H9 (cell line): ENCODE data around the gene MTHFD2. TPM values are rescaled to one million over a fixed set of nuclear protein-coding genes. Genes with fewer than 3 reads are reported as not detected.

Experiments used
- DNase-seq: peaks from one replicate; pipeline ENCODE4 v3.0.0-alpha.2; 2017
- H2AFZ ChIP-seq: one replicate; pipeline ENCODE4 v1.6.1; 2013; ENCODE audit warnings: mild to moderate bottlenecking, low read length, control low read depth, moderate library complexity
- H2AK5ac ChIP-seq: 2 replicates; pipeline ENCODE4 v1.6.1; 2013; ENCODE audit warnings: low read length, control low read depth, mixed read lengths; ENCODE audit not compliant: insufficient read length
- H2BK120ac ChIP-seq: one replicate; pipeline ENCODE4 v1.6.1; 2013; ENCODE audit warnings: low read depth, mild to moderate bottlenecking, low read length, control low read depth, inconsistent platforms; ENCODE audit not compliant: poor library complexity, severe bottlenecking
- H2BK12ac ChIP-seq: 2 replicates; pipeline ENCODE4 v1.6.1; 2013; ENCODE audit warnings: low read length, control low read depth, mixed read lengths, low read depth; ENCODE audit not compliant: insufficient read length
- H2BK15ac ChIP-seq: 2 replicates; pipeline ENCODE4 v1.6.1; 2013; ENCODE audit warnings: low read depth, low read length, control low read depth
- H2BK20ac ChIP-seq: one replicate; pipeline ENCODE4 v1.6.1; 2013; ENCODE audit warnings: low read depth, mild to moderate bottlenecking, low read length, control low read depth, inconsistent platforms; ENCODE audit not compliant: poor library complexity, severe bottlenecking
- H2BK5ac ChIP-seq: 2 replicates; pipeline ENCODE4 v1.6.1; 2013; ENCODE audit warnings: low read length, control low read depth, mixed read lengths; ENCODE audit not compliant: insufficient read length
- H3K14ac ChIP-seq: 2 replicates; pipeline ENCODE4 v1.6.1; 2013; ENCODE audit warnings: low read length, control low read depth; ENCODE audit not compliant: insufficient read depth
- H3K18ac ChIP-seq: 2 replicates; pipeline ENCODE4 v1.6.1; 2013; ENCODE audit warnings: low read depth, mild to moderate bottlenecking, mixed read lengths, low read length, control low read depth; ENCODE audit not compliant: insufficient read length
- H3K23ac ChIP-seq: 2 replicates; pipeline ENCODE4 v1.6.1; 2013; ENCODE audit warnings: low read length, control low read depth, mixed read lengths, low read depth; ENCODE audit not compliant: insufficient read length
- H3K23me2 ChIP-seq: 2 replicates; pipeline ENCODE4 v1.6.1; 2013; ENCODE audit warnings: low read depth, mild to moderate bottlenecking, mixed read lengths, low read length, control low read depth; ENCODE audit not compliant: insufficient read length, poor library complexity, severe bottlenecking
- H3K27ac ChIP-seq: 2 replicates; pipeline ENCODE4 v1.5.1; 2013; ENCODE audit warnings: low read length, control low read depth, mixed read lengths, low read depth; ENCODE audit not compliant: insufficient read length
- H3K27me3 ChIP-seq: 2 replicates; pipeline ENCODE4 v1.6.1; 2013; ENCODE audit warnings: low read length, control low read depth, inconsistent platforms; ENCODE audit not compliant: insufficient read depth
- H3K4ac ChIP-seq: 2 replicates; pipeline ENCODE4 v1.6.1; 2013; ENCODE audit warnings: low read depth, mild to moderate bottlenecking, control low read depth, inconsistent platforms, low read length, moderate library complexity
- H3K4me1 ChIP-seq: 2 replicates; pipeline ENCODE4 v1.6.1; 2013; ENCODE audit warnings: low read length, control low read depth, inconsistent platforms; ENCODE audit not compliant: insufficient read depth
- H3K4me2 ChIP-seq: 2 replicates; pipeline ENCODE4 v1.6.1; 2013; ENCODE audit warnings: low read length, control low read depth, mixed read lengths; ENCODE audit not compliant: insufficient read length, insufficient read depth
- H3K56ac ChIP-seq: 2 replicates; pipeline ENCODE4 v1.6.1; 2013; ENCODE audit warnings: low read depth, mild to moderate bottlenecking, mixed read lengths, low read length, control low read depth; ENCODE audit not compliant: insufficient read length
- H3K79me1 ChIP-seq: 2 replicates; pipeline ENCODE4 v1.6.1; 2013; ENCODE audit warnings: low read depth, mild to moderate bottlenecking, moderate library complexity, low read length, control low read depth, inconsistent platforms; ENCODE audit not compliant: insufficient read depth, poor library complexity, severe bottlenecking
- H3K79me2 ChIP-seq: 2 replicates; pipeline ENCODE4 v1.6.1; 2013; ENCODE audit warnings: low read length, control low read depth, inconsistent platforms; ENCODE audit not compliant: insufficient read depth
- H3K9ac ChIP-seq: 2 replicates; pipeline ENCODE4 v1.6.1; 2013; ENCODE audit warnings: low read length, control low read depth, mixed read lengths; ENCODE audit not compliant: insufficient read length; ENCODE audit errors: extremely low read depth
- H3K9me3 ChIP-seq: one replicate; pipeline ENCODE4 v1.6.1; 2013; ENCODE audit warnings: low read depth, low read length, inconsistent platforms; ENCODE audit not compliant: control insufficient read depth
- H3T11ph ChIP-seq: one replicate; pipeline ENCODE4 v1.6.1; 2013; ENCODE audit warnings: mild to moderate bottlenecking, low read length, control low read depth, inconsistent platforms
- H4K20me1 ChIP-seq: one replicate; pipeline ENCODE4 v1.6.1; 2013; ENCODE audit not compliant: control insufficient read depth, insufficient read length, insufficient read depth
- H4K5ac ChIP-seq: 2 replicates; pipeline ENCODE4 v1.6.1; 2013; ENCODE audit warnings: low read depth, mild to moderate bottlenecking, mixed read lengths, low read length, control low read depth; ENCODE audit not compliant: insufficient read length
- H4K8ac ChIP-seq: replicated peaks from 2 replicates; pipeline ENCODE4 v1.6.1; 2013; ENCODE audit warnings: low read length, control low read depth, mixed read lengths, low read depth; ENCODE audit not compliant: insufficient read length
- H4K91ac ChIP-seq: 2 replicates; pipeline ENCODE4 v1.6.1; 2013; ENCODE audit warnings: low read depth, mild to moderate bottlenecking, moderate library complexity, mixed read lengths, low read length, control low read depth; ENCODE audit not compliant: insufficient read length
- H3K27ac Mint-ChIP-seq, 3 experiments: 2 replicates in 2 of 3; 3 replicates in 1 of 3; pipeline ENCODE4 v1.8.0; 2020 to 2021; ENCODE audit warnings: mixed read lengths in 3 of 3, mild to moderate bottlenecking in 1 of 3, moderate library complexity in 1 of 3
- H3K27me3 Mint-ChIP-seq: 2 replicates; pipeline ENCODE4 v1.8.0; 2021; ENCODE audit warnings: low read depth, mild to moderate bottlenecking, moderate library complexity, mixed read lengths
- H3K36me3 Mint-ChIP-seq, 3 experiments: 2 replicates in 2 of 3; 3 replicates in 1 of 3; pipeline ENCODE4 v1.8.0; 2020 to 2021; ENCODE audit warnings: low read depth in 3 of 3, mixed read lengths in 3 of 3; ENCODE audit not compliant: insufficient read depth in 1 of 3
- H3K4me1 Mint-ChIP-seq, 2 experiments: 2 replicates each; pipeline ENCODE4 v1.8.0; 2020; ENCODE audit warnings: mixed read lengths in 2 of 2
- H3K4me3 Mint-ChIP-seq, 2 experiments: 2 replicates in 1 of 2; 3 replicates in 1 of 2; pipeline ENCODE4 v1.8.0; 2020 to 2021; ENCODE audit warnings: mild to moderate bottlenecking in 2 of 2, mixed read lengths in 2 of 2, moderate library complexity in 1 of 2
- H3K9me3 Mint-ChIP-seq, 2 experiments: 2 replicates in 1 of 2; 3 replicates in 1 of 2; pipeline ENCODE4 v1.8.0; 2020; ENCODE audit warnings: mild to moderate bottlenecking in 2 of 2, mixed read lengths in 2 of 2, moderate library complexity in 1 of 2
- CTCF ChIP-seq: fragments of 200-600 bp; sonication (generic); conservative IDR thresholded peaks from 3 replicates; pipeline ENCODE4 v1.8.0; 2021; ENCODE audit warnings: antibody characterized with exemption, mild to moderate bottlenecking
- WGBS: extraction: QIAGEN DNeasy Blood & Tissue Kit; methylation state at CpG from one replicate; pipeline ENCODE4 v1.1.7; 2013; ENCODE audit warnings: missing lambda C conversion rate, low lambda C conversion rate, mixed read lengths; ENCODE audit not compliant: insufficient read length; ENCODE audit errors: extremely low coverage; 5-methylcytosine and 5-hydroxymethylcytosine counted together
- total RNA-seq: library from RNA; stranded (reverse); gene quantifications from 2 replicates; pipeline ENCODE4 v1.2.1, GENCODE V29; 2021

The MTHFD2 gene
- total RNA-seq, 1 experiment from 2014 or later: 201 TPM

- no peaks in the 10 kb centered on the region for H3K4me1 Mint-ChIP-seq
- H3K18ac ChIP-seq: no peak overlapping the region
- no peaks in the 10 kb centered on the region for H3K27me3 ChIP-seq
- H3K23ac ChIP-seq: no peak overlapping the region
- H3K9me3 Mint-ChIP-seq: no peaks in the 10 kb centered on the region
- no peak overlapping the region for H4K5ac ChIP-seq
- no peak overlapping the region for H2BK12ac ChIP-seq
- H3K4me2 ChIP-seq: no peak overlapping the region
- H3K4ac ChIP-seq: no peak overlapping the region
- peaks cover 41 to 81% (median 79%) of the 10 kb centered on the region in 3 experiments; a peak in 6 of 7 replicates for H3K36me3 Mint-ChIP-seq
- no peak overlapping the region for H2BK20ac ChIP-seq
- no peak overlapping the region for H3K27ac Mint-ChIP-seq
- peaks cover 1% of the 10 kb centered on the region; the same call in 1 of the 2 replicates for H3K79me2 ChIP-seq
- no peak overlapping the region for H2BK120ac ChIP-seq
- H3T11ph ChIP-seq: no peak overlapping the region
- H3K23me2 ChIP-seq: no peaks in the 10 kb centered on the region
- H2AK5ac ChIP-seq: no peak overlapping the region
- no CpG with 5 or more reads among the region's 6 CpGs for WGBS
- H3K27me3 Mint-ChIP-seq: no peaks in the 10 kb centered on the region
- H4K8ac ChIP-seq: no peak overlapping the region
- H3K14ac ChIP-seq: no peak overlapping the region
- no peak overlapping the region for H2BK5ac ChIP-seq
- no peak overlapping the region for H3K56ac ChIP-seq
- no peak; the same call in 2 of the 3 replicates for TF ChIP-seq CTCF
- H2AFZ ChIP-seq: no peak overlapping the region
- no peak overlapping the region for H3K9ac ChIP-seq
- H3K79me1 ChIP-seq: peaks cover 2% of the 10 kb centered on the region
- DNase-seq: no peak
- H4K20me1 ChIP-seq: no peaks in the 10 kb centered on the region
- no peak overlapping the region for H2BK15ac ChIP-seq
- no peak overlapping the region for H3K27ac ChIP-seq
- H3K4me1 ChIP-seq: no peaks in the 10 kb centered on the region
- H3K9me3 ChIP-seq: no peaks in the 10 kb centered on the region
- no peak overlapping the region for H3K4me3 Mint-ChIP-seq
- no peak overlapping the region for H4K91ac ChIP-seq
These were observed 35.5 kb upstream of the MTHFD2 start for GRCh38 chr2:74162951-74163350.
